HG02885 (cell line): Measurements from ENCODE around the gene TCTN3.
"Not testable (repeated sequence)": the region's sequence is repeated elsewhere in the genome, so short reads cannot be mapped to it uniquely, and the experiment has no call there.

Source experiments
- ATAC-seq: cut with Tn5 transposase; IDR thresholded peaks from one replicate; pipeline ENCODE4 v1.9.1; 2021; ENCODE audit warnings: mild to moderate bottlenecking; ENCODE audit not compliant: unreplicated experiment, poor library complexity

Gene TCTN3

DNA sequence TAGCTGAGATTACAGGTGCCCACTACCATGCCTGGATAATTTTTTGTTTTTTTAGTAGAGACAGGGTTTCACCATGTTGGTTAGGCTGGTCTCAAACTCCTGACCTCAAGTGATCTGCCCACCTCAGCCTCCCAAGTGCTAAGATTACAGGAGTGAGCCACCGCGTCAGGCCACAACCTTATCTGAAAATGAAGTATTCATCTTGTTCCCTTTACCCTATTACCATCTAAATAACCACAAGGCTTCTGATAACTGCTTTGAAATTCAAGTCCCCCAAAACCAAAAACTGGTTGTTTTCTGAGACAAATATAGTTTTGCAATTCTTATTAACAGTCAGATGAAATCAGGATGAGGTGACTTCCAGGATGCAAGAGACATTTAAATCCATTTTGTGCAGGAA, 2.4 kb downstream of the TCTN3 start:
- no peak for ATAC-seq

DNA sequence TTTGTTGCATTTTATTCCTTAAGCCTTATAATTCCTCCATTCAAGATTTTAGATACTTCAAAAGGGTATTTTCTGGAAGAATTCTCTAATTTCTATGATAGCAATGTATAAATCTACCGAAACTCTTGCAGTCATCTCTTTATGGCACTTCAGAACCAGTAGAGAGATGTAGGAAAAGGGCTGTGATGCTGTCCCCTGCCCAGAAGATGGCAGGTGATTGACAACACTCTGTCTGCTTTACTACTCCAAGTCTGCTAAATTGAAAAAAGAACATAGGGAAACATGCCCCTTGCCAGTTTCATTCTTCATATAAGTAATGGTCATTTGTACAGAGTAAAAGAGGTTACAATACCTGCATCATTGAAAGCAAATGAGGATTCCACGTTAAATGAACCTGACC, 5.1 kb downstream of the TCTN3 start:
- no peak for ATAC-seq

DNA sequence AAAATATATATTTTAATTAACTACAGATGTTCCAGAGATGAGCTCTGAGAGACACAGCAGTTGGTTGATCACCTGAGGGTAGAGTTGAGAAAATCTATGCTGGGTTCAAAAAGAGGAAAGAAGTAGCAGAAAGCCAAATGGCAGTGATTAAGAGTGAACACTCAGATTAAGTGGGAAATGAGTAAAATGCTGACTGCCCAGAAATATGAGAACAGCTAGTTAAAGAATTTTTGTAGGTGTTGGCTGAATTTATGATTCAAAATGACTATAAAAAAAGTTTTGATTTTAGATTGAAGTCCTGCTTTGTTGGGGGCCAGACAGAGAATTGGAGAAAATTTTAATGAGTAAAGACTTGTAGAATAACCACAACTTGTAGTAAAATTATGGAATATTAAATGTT, 9.8 kb downstream of the TCTN3 start:
- no peak for ATAC-seq

DNA sequence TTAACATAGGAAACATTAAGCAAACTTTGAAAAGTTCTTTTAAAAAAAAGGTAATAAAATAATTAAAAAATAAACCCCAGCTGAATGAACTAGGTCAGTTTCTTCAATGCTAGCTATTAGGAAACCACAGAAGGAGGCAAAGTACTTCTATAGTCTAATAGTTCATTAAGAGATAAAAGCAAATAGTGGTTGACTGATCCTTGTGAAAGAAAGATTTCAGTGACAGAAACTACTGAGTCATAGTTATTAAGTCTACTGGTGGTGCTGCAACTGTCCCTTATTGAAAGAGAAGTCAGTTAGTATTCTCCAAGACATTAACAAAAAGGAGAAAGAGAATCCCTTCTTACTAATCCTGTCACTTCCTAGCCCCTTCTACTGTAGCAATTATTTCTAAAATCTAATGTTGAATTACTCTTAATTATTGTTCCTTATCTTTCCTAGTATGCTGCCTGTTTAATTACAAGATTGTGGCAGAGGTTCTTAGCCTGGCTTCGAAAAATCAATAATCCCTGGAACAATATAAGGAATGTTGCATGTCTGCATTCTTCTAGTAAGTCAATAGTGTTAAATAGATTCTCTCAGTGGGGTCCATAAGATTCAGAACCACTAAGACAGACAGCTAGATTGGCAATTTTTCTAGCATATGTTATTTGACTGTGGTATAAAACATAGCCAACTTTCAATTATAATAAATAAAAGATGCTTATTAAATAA, 18.2 kb downstream of the TCTN3 start:
- ATAC-seq: no peak

DNA sequence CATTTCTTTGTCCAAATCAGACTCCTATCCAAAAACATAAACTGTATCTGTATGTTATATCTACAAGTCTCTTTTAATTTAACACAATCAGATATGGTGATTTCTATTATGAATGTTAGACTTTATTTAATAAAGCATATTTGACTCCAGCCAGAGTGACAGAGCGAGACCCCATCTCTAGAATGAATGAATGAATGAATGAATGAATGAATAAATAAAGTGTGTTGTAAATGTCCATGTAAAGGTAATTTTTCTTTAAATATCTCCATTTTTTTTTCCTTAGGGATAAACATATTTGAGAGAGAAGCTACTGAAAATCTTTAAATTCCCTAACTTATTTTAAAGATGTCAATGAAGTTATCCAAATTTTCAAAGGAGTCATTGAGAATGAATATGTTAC, 19.1 kb downstream of the TCTN3 start:
- no peak for ATAC-seq

DNA sequence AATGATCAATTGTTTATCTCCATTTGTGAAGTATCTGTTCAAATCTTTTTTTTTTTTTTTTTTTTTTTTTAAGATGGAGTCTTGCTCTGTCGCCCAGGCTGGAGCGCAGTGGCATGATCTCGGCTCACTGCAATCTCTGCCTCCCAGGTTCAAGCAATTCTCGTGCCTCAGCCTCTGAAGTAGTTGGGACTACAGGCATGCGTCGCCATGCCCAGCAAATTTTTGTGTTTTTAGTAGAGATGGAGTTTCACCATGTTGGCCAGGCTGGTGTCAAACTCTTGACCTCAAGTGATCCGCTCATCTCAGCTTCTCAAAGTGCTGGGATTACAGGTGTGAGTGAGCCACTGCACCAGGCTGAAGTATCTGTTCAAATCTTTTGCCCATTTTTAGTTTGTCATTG, 21.1 kb downstream of the TCTN3 start:
- not testable (repeated sequence) for ATAC-seq

DNA sequence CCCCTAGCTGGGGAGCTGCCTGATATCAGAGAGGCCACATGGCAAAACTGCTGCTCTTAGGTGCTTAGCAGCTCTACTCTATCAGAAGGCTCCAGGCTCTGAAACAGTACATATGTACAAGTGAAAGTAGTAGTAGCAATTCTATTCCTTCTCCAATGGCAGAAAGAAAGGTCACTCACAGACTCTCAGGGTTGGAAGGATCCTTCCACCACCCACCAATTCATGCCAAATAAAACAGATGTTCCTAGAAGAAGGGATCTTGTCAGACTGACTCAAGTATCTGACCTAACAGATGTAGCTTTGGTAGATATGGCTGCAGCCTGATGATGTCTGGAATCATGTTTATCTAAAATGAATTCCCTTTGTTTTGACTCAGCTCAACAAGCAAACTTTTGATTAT, 29.2 kb downstream of the TCTN3 start:
- no peak for ATAC-seq

DNA sequence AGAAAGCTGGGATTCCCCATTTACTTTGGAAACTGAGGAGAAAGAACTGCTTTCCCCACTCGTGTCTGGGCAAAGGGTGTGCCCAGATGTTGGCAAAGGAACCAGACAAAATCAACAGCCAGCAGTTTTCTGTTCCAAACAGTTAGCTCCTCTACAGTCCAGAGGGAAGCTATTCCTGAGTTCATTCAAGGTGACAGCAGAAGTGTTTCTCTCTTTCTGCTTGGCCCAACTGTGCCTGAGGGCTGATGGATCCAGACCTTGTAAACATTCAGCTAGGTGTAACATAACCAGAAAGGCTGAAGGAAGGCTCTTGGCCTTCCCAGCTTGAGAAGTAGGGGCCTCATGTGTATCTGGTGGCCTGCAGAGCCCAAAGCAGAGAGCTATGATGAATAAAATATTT, 30.2 kb downstream of the TCTN3 start:
- no peak for ATAC-seq

DNA sequence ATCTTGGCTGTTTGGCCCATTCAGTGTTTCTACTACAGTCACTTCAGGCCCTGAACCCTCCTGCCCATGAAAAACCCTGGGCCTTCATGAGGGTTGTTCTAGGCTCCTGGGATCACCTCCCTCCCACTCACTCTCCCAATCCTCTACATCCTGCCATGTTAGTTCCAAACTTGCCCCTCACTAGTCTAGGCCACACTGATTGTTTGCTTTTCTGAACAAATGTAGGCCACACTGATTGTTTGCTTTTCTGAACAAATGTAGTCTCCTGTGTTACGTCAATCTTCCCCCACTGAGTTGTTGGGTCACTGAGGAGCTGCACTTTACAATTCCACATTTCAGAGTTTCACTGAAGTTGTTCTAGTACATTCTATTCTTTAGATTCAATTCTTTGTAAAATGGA, 31.9 kb downstream of the TCTN3 start:
- ATAC-seq: no peak

DNA sequence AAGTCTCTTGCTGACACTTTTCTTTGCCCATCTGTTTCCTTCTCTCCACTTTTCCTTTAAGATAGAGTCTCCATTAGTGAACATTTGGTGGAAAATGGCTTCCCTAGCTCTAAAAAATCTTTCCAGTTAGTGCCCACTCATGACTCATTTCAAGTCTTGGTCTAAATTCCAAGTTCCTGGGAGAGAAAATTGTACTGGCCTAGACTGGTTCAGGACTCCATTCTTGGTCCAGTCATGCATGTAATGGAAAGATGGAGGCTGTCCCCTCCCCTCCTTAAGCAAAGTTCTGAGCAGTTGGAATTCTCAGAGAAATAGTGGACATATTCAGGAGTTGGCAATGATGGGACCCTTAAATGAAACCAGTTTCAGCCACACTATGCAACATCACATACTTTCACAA, 33.4 kb downstream of the TCTN3 start:
- no peak for ATAC-seq

DNA sequence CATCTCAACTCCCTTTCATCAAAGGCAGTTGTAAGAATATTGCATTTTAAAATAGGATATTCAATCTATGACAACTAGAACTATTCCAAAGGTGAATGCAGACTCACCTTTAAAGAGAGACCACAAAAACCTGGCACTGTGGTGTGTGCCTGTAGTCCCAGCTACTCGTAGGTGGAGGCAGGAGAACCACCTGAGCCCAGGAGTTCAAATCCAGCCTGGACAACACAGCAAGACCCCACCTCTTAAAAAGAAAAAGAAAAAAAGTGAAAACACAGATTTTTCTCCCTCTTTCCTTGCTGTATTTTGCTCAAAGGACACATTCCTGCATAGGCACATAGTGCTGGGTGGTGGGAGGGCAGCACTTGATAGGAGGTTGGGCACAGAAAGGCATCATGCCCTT, 36.5 kb downstream of the TCTN3 start:
- no peak for ATAC-seq

DNA sequence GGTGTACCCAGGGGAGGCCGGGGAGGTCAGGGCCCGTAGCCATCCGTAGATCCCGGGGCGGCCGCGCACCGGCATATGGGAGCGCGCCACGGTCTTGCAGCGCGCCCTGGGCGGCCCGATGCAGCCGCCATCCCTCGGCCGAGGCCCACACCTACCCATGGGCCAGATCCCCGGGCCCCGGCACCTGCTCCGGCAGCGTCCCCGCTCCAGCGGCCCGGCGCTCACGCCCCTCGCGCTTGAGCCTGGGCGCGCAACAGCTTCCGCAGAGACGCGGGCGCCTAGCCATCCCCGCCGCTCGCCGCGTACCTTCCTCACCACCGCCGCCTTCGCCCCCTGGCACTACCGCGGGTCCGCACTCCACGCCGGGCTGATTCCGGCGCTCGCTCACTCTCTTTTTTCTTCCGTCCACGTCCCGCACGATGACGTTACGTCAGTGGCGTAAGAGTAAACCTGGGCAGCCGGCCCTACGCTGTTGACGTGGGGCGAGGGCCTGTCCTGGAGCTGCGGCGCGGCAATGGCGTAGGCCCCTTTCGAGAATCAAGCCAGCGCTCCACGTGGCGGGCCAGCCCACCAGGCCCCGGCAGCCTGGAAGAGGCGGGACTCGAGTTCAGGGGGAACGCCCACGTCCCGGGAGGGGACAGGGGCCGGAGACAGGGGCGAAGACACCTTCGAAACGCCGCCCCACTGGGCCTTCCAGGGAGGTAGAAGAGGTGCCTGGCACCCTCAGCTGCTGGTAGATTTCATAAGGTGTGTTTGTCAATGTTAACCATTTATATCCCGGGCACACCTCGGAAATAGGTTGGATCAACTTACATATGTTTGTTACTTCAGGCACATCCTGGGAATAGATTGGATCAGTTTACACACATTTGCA, 37.2 kb downstream of the TCTN3 start, which contains the start of gene ALDH18A1:
Gene ALDH18A1 (minus strand): TSS at position 421 of the 874 bp plus-strand sequence. CDS start 3,334 bp downstream, outside the sequence.
- peak; percentile 89 for ATAC-seq

DNA sequence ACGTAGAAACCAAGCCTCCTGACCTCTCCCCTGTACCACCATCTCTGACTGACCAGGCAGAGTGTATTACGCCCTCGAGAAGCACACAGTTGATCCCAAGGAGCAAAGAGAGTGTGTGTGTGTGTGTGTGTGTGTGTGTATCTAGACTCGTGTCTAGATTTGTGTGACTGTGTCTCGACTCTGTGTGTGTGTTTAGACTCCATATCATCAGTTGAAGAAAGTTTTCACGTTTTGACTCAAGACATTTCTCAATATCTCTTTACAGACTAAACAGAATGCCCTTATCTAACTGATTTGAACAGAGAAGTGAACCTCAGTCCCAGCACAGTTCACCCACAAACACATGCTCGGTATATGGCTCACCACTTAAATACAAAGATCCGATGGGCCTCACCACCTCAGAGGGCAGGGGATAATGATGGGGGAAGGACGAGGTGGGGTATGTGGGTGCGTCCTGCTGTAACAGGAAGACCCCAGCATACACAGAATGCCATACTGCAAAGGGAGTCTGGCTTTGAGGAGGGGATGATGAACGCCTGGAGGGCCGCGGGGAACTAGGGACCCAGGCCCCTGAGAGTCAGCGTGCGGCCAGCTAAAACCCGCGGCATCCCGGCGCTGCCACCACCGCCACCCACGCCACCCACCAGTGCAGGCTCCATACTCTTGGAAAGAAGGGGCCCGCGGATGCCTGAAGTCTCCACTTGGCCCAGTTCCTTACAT, 38.0 kb downstream of the TCTN3 start:
- ATAC-seq: peak; percentile 17

DNA sequence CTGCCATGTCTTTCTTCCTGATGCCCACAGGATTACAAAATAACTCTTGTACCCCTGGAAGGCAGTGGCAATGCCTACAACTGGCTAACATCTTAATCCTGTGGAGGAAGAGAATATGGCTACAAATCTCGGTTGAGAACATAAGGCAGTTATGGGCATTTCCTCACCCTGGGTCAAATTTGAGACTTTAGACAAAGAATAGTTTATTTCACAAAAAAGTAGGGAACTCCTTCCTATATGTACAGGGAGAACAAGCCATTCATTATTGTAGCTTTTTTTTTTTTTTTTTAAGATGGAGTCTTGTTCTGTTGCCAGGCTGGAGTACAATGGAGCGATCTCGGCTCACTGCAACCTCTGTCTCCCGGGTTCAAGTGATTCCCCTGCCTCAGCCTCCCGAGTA, 39.8 kb downstream of the TCTN3 start:
- ATAC-seq: no peak

DNA sequence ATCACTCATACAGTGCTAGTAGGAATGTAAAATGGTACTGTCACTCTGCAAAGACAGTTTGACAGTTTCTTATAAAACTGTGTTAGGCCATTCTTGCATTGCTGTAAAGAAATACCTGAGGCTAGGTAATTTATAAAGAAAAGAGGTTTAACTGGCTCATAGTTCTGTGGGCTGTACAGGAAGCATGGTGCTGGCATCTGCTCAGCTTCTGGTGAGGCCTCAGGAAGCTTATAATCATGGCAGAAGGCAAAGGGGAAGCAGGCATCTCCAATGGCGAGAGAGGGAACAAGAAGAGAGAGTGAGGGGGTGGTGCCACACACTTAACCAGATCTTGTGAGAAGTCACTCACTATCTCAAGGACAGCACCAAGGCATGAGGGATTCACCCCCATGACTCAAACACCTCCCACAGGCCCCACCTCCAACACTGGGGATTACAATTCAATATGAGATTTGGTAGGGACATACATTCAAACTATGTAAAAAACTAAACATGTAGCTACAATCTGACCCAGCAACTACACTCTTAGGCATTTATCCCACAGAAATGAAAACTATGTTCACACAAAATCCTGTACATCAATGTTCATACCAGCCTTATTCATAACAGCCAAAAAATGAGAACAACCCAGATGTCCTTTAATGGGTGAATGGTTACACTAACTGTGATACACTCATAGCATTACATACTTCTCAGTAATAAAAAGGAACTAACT, 42.2 kb downstream of the TCTN3 start:
- no peak for ATAC-seq

DNA sequence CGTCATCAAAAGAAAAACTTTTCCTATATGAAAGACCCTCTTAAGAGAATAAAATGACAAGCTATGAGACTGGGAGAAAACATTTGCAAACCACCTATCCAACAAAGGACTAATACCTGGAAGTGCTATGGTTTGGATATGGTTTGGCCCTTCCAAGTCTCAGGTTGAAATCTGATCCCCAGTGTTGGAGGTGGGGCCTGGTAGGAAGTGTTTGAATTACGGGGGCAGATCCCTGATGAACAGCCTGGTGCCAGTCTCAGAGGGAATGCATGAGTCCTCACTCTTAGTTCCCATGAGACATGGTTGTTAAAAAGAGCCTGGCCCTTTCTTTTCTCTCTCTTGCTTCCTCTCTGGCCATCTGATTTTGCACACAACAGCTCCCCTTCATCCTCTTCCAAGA, 43.5 kb downstream of the TCTN3 start:
- no peak for ATAC-seq

DNA sequence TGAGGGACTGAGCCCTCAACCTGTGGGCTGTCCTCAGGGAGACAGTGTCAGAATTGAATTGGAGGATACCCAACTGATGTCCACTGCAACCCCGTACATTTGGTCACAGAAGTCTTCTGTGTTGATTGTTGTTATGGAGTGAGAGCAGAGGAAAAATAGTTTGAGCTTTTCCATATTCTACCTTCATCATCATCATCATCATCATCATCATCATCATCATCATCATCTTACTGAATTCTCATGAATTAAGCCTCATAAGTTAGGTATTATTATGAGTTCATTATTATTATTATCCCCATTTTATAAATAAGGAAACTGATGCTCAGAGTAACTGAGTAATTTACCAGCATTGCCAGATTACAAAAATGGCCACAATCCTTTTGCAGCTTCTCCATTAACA, 45.6 kb downstream of the TCTN3 start:
- no peak for ATAC-seq

DNA sequence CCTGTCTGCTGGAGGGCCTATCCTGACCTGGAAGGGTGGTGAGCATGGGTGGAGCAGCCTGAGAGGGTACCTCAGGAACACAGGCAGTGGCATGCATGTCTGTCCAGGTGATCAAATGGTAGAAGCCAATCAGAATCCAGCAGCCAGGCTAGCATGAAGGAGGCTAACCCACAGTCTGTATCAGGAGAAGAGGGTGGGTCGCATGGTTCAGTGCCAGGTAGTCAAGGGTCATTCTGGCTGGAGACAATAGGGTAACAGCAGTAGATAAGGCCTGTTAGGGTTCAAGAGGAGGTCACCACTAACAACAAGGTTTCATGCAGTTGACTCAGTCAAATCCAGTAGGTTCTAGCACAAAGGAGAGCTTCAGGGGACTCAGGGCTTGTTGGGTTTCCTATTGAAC, 47.6 kb downstream of the TCTN3 start:
- ATAC-seq: no peak

DNA sequence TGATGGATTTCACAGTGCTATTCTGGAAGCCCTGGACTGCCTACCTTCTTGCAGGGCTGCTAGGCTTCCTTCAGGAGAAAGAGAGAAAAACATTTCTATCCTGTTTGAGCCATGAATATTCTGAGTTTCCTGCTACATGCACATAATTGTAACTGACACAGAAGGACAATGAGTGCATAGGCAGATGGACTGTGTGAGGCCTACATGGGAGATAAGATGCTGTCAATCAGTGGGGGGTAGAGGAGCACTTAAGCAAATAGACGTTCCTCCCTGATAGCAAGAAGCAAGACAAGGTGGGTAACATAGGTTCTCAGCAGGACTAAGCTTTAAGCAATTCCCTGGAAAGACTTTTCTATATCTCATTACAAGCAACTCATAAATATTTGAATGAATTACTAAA, 48.8 kb downstream of the TCTN3 start:
- no peak for ATAC-seq

DNA sequence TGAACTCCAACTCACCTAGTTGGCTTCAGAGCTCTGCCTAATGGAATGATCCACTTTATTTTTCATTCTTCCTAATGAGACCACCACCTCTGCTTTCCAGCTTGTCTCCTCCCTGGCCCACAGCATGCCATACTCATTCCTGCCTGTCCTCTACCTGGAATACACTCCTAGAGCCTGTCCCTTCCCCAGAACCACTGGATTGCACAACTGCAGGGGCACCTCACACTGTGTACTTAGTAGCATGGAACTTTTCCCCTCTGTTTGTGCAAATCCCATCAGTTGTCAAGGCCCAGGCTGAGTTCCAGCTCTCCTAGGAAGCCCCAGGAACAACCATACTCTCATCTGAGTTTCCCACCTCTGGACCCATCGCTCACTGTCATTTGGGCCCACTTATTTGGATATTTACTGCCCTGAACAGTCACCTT, 52.8 kb downstream of the TCTN3 start:
- no peak for ATAC-seq
